Measurements from ENCODE around the gene ALDH1A1. TPM values are rescaled to one million over a fixed set of nuclear protein-coding genes. Genes with fewer than 3 reads are reported as not detected.
A peak's percentile ranks its signal among the peaks of the same experiment; 100 is the strongest.
"Not testable (repeated sequence)": the region's sequence is repeated elsewhere in the genome, so short reads cannot be mapped to it uniquely, and the experiment has no call there.

Gene ALDH1A1
- total and polyA plus RNA-seq, 11 donors, result 2.2 to 37.5 (median 12.6) TPM

GRCh38 chr9:72945391-72945790, 7.5 kb downstream of the ALDH1A1 start:
- WGBS, 4 donors, result 64 to 76% (median 70%) methylated on average over 3 of the region's 3 CpGs
- ATAC-seq, result no peak

GRCh38 chr9:72943844-72944462, 8.9 kb downstream of the ALDH1A1 start:
- no peak for DNase-seq
- peaks cover 0 to 6% (median 0%) of the 10 kb centered on the region in 12 donors for H3K4me1 ChIP-seq
- H3K27me3 ChIP-seq, result no peaks in the 10 kb centered on the region
- H3K4me3 ChIP-seq, result no peak overlapping the region
- peak overlapping the region in 1 of 12 donors; percentile 13 for H3K27ac ChIP-seq
- WGBS, 4 donors, result 82 to 87% (median 84%) methylated on average over 2 of the region's 2 CpGs
- intact Hi-C loops (cut with DNase I), result loop anchor here in 1 of 10 donors (10.0 kb wide), 1 partner anchor 81 kb away; no protein-coding TSS in a partner anchor
- no peak for TF ChIP-seq POLR2A (IDR thresholded peaks at IDR 0.05)
- TF ChIP-seq, protein P1, sequence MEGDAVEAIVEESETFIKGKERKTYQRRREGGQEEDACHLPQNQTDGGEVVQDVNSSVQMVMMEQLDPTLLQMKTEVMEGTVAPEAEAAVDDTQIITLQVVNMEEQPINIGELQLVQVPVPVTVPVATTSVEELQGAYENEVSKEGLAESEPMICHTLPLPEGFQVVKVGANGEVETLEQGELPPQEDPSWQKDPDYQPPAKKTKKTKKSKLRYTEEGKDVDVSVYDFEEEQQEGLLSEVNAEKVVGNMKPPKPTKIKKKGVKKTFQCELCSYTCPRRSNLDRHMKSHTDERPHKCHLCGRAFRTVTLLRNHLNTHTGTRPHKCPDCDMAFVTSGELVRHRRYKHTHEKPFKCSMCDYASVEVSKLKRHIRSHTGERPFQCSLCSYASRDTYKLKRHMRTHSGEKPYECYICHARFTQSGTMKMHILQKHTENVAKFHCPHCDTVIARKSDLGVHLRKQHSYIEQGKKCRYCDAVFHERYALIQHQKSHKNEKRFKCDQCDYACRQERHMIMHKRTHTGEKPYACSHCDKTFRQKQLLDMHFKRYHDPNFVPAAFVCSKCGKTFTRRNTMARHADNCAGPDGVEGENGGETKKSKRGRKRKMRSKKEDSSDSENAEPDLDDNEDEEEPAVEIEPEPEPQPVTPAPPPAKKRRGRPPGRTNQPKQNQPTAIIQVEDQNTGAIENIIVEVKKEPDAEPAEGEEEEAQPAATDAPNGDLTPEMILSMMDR (IDR thresholded peaks at IDR 0.05), result no peak
- H3K9me3 ChIP-seq, result no peaks in the 10 kb centered on the region
- no peak for ATAC-seq
- H3K36me3 ChIP-seq, result peaks cover 0 to 7% (median 0%) of the 10 kb centered on the region in 9 donors

More at GRCh38 chr9:72945391-72945790, 7.5 kb downstream of the ALDH1A1 start:
- Histone ChIP-seq H3K4me1 (peaks cover 0 to 10% (median 0%) of the 10 kb centered on the region in 12 donors), H3K4me3 (no peak overlapping the region), H3K9me3 (no peaks in the 10 kb centered on the region), H3K36me3 (no peaks in the 10 kb centered on the region), H3K27me3 (no peaks in the 10 kb centered on the region), H3K27ac (peak overlapping the region in 1 of 12 donors; percentile 17)
- TF ChIP-seq POLR2A (IDR thresholded peaks at IDR 0.05), result no peak
- TF ChIP-seq, protein P1 (IDR thresholded peaks at IDR 0.05), result no peak
- DNase-seq, result no peak
- intact Hi-C loops (cut with DNase I), result loop anchor here in 1 of 10 donors (10.0 kb wide), 1 partner anchor 79 kb away; no protein-coding TSS in a partner anchor

DNA sequence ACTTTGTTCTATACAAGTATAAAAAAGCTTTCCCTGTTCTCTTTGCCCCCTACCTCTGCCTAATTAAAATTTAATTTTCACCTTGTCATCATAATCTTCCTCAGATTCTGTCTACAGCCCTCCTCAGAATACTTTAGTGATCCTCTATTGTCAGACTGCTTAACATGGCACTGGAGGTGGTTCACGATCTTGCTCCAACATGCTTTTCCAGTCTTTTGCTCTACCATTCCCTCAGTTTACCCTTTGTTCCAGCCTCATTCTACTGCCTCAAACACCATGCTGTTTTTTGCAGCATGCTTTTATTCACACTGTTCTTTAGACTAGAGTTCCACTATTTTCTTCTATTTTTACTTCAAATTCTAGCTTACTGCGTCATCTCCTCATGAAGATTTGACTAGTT, 10.4 kb downstream of the ALDH1A1 start:
- Histone ChIP-seq H3K4me3 (no peak overlapping the region), H3K9me3 (no peaks in the 10 kb centered on the region), H3K27ac (no peak overlapping the region), H3K27me3 (no peaks in the 10 kb centered on the region), H3K4me1 (no peaks in the 10 kb centered on the region), H3K36me3 (peaks cover 0 to 7% (median 0%) of the 10 kb centered on the region in 9 donors)
- no peak for TF ChIP-seq POLR2A (IDR thresholded peaks at IDR 0.05)
- TF ChIP-seq, protein P1 (IDR thresholded peaks at IDR 0.05), result no peak
- intact Hi-C loops (cut with DNase I), result loop anchor here in 1 of 10 donors (10.0 kb wide), 1 partner anchor 82 kb away; no protein-coding TSS in a partner anchor
- 88 to 95% (median 94%) methylated on average over 2 of the region's 2 CpGs for WGBS, 4 donors
- ATAC-seq, result no peak
- DNase-seq, result no peak

DNA sequence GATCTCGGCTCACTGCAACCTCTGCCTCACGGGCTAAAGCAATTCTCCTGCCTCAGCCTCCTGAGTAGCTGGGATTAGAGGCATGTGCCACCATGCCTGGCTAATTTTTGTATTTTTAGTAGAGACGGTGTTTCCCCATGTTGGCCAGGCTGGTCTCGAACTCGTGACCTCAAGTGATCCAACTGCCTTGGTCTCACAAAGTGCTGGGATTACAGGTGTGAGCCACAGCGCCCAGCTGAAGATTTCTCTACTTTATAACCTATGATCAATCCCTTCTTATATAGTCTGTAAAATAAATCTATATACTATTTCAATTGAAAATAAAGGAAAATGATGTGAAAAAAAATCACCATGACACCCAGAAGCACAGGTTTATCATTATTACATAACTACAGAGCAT, 13.3 kb downstream of the ALDH1A1 start:
- H3K4me1 ChIP-seq; H3K27ac ChIP-seq; ATAC-seq; H3K9me3 ChIP-seq; H3K27me3 ChIP-seq; H3K4me3 ChIP-seq; H3K36me3 ChIP-seq; DNase-seq; intact Hi-C loops (cut with DNase I): not testable (repeated sequence)
- 81 to 93% (median 88%) methylated on average over 6 of the region's 6 CpGs for WGBS, 4 donors
